ENCODE measurements around the gene CHRDL2. TPM values are rescaled to one million over a fixed set of nuclear protein-coding genes. Genes with fewer than 3 reads are reported as not detected.
A peak's percentile ranks its signal among the peaks of the same experiment; 100 is the strongest.

Gene CHRDL2
- total and polyA plus RNA-seq, 2 of the 13 experiments (the other 11 are each of a cell fraction or from before 2014, with no cell fraction given) = 0.04 TPM; not detected in 1

- TF ChIP-seq ZNF687 (CRISPR knock-in tag; IDR thresholded peaks at IDR 0.05) = peak; percentile 52; the same call in 1 of the 2 replicates
- TF ChIP-seq CBX5 (CRISPR knock-in tag; IDR thresholded peaks at IDR 0.05; ENCODE audit: borderline replicate concordance) = no peak
- TF ChIP-seq GABPB1 (CRISPR knock-in tag; IDR thresholded peaks at IDR 0.05) = peak; percentile 16; the same call in 1 of the 2 replicates
- no peak for TF ChIP-seq SAP130 (CRISPR knock-in tag; IDR thresholded peaks at IDR 0.05; ENCODE audit: low read depth)
- TF ChIP-seq MBNL3 (CRISPR knock-in tag; conservative IDR thresholded peaks at IDR 0.05) = no peak
- TF ChIP-seq, protein P1, sequence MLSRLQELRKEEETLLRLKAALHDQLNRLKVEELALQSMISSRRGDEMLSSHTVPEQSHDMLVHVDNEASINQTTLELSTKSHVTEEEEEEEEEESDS (CRISPR knock-in tag; IDR thresholded peaks at IDR 0.05; ENCODE audit: borderline replicate concordance) = no peak
- TF ChIP-seq HNRNPUL1 (IDR thresholded peaks at IDR 0.05; ENCODE audit: low read depth, low read length) = no peak
- no peak for TF ChIP-seq SYNCRIP (IDR thresholded peaks at IDR 0.05; ENCODE audit: insufficient read depth, low read depth, low read length)
- no peak for TF ChIP-seq RERE (CRISPR knock-in tag; IDR thresholded peaks at IDR 0.05; ENCODE audit: low read depth)
- no peak for TF ChIP-seq ZBTB7B (CRISPR knock-in tag; IDR thresholded peaks at IDR 0.05)
- TF ChIP-seq POLR2AphosphoS2 (IDR thresholded peaks at IDR 0.05; ENCODE audit: low read depth, low read length) = no peak
- TF ChIP-seq, protein P2, sequence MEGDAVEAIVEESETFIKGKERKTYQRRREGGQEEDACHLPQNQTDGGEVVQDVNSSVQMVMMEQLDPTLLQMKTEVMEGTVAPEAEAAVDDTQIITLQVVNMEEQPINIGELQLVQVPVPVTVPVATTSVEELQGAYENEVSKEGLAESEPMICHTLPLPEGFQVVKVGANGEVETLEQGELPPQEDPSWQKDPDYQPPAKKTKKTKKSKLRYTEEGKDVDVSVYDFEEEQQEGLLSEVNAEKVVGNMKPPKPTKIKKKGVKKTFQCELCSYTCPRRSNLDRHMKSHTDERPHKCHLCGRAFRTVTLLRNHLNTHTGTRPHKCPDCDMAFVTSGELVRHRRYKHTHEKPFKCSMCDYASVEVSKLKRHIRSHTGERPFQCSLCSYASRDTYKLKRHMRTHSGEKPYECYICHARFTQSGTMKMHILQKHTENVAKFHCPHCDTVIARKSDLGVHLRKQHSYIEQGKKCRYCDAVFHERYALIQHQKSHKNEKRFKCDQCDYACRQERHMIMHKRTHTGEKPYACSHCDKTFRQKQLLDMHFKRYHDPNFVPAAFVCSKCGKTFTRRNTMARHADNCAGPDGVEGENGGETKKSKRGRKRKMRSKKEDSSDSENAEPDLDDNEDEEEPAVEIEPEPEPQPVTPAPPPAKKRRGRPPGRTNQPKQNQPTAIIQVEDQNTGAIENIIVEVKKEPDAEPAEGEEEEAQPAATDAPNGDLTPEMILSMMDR (CRISPR knock-in tag; IDR thresholded peaks at IDR 0.05) = peak; percentile 12; the same call in 1 of the 2 replicates
- no peak for TF ChIP-seq NCOR1 (IDR thresholded peaks at IDR 0.05; ENCODE audit: borderline replicate concordance, low read length)
- peak; percentile 42 for TF ChIP-seq ZFX (CRISPR knock-in tag; IDR thresholded peaks at IDR 0.05; ENCODE audit: low read depth)
- TF ChIP-seq ZNF652 (CRISPR knock-in tag; IDR thresholded peaks at IDR 0.05; ENCODE audit: borderline replicate concordance, low read depth) = peak; percentile 76
- no peak for TF ChIP-seq REPIN1 (CRISPR knock-in tag; IDR thresholded peaks at IDR 0.05; ENCODE audit: borderline replicate concordance, low read depth)
Measured at GRCh38 chr11:74731301-74732094, at the start of gene CHRDL2 (continued).
